Breast epithelium (tissue), 4 donors: ENCODE data around the gene CRIM1. TPM values are rescaled to one million over a fixed set of nuclear protein-coding genes. Genes with fewer than 3 reads are reported as not detected.

Source experiments
- DNase-seq, 2 donors: peaks; one replicate each; pipeline ENCODE4 v3.0.0-alpha.2; 2019; ENCODE audit warnings: low spot score in 2 of 2
- H3K27ac ChIP-seq, 2 donors: fragments of 200-600 bp; sonication (generic) in 1 of 2; one replicate each; pipeline ENCODE4 v1.5.1; 2016 to 2019; ENCODE audit warnings: mild to moderate bottlenecking in 1 of 2
- H3K27me3 ChIP-seq, 2 donors: fragments of 200-600 bp; sonication (generic) in 1 of 2; one replicate each; pipeline versions ENCODE4 v1.5.1 to v1.6.0; 2017 to 2019; ENCODE audit warnings: control low read depth in 1 of 2, mild to moderate bottlenecking in 1 of 2
- H3K36me3 ChIP-seq: fragments of 200-600 bp; one replicate; pipeline ENCODE4 v1.5.1; 2019
- H3K4me1 ChIP-seq, 2 donors: fragments of 200-600 bp; sonication (generic); one replicate each; pipeline ENCODE4 v1.5.1; 2016 to 2019; ENCODE audit warnings: control low read depth in 1 of 2
- H3K4me3 ChIP-seq, 3 donors: fragments of 200-600 bp; sonication (generic); 1 replicate in 2 of 3; 2 replicates in 1 of 3; pipeline ENCODE4 v1.5.1; 2016 to 2019; ENCODE audit warnings: mild to moderate bottlenecking in 3 of 3, moderate library complexity in 2 of 3
- H3K9me3 ChIP-seq, 2 donors: fragments of 200-600 bp; sonication (generic) in 1 of 2; one replicate each; pipeline ENCODE4 v1.5.1; 2016 to 2019; ENCODE audit warnings: control low read depth in 1 of 2
- CTCF ChIP-seq, 3 donors: fragments of 450-650 bp; IDR thresholded peaks; one replicate each; pipeline ENCODE4 v1.5.1; 2016 to 2017; ENCODE audit warnings: antibody characterized with exemption in 3 of 3, mild to moderate bottlenecking in 3 of 3, moderate library complexity in 3 of 3
- POLR2A ChIP-seq: fragments of 450-650 bp; IDR thresholded peaks from one replicate; pipeline ENCODE4 v1.6.1; 2016; ENCODE audit warnings: antibody characterized with exemption, mild to moderate bottlenecking, moderate library complexity
- POLR2AphosphoS5 ChIP-seq, 3 donors: sonication (generic); formaldehyde crosslinking; IDR thresholded peaks; one replicate each; pipeline ENCODE4 v1.6.1; 2017; ENCODE audit warnings: antibody characterized with exemption in 3 of 3
- intact Hi-C: fragments of 100-400 bp; cut with DNase I; formaldehyde crosslinking; loops from one replicate; pipeline ENCODE4 v1.15.1; 2023; ENCODE audit warnings: low total_unique reads
- total RNA-seq, 3 donors: library from RNA; depleted of rRNA; stranded (reverse); fragments of >200 nt; gene quantifications; one replicate each; pipeline ENCODE4 v1.1.0, GENCODE V29; 2016

CRIM1 gene
- total RNA-seq, 3 donors from 2014 or later, result 166 to 187 (median 178) TPM

GRCh38 chr2:36326286-36326685 is 29.3 kb upstream of the CRIM1 start:
- DNase-seq, result no peak
- Histone ChIP-seq H3K4me3 (no peak overlapping the region), H3K27me3 (no peaks in the 10 kb centered on the region), H3K4me1 (no peaks in the 10 kb centered on the region), H3K27ac (no peak overlapping the region), H3K36me3 (no peaks in the 10 kb centered on the region), H3K9me3 (no peaks in the 10 kb centered on the region)
- TF ChIP-seq POLR2A (no peak), CTCF (IDR thresholded peaks at IDR 0.05) (no peak), POLR2AphosphoS5 (IDR thresholded peaks at IDR 0.05) (no peak)
- intact Hi-C loops, result no loop called here

GRCh38 chr2:36329251-36329650 is 26.3 kb upstream of the CRIM1 start:
- Histone ChIP-seq H3K4me1 (no peaks in the 10 kb centered on the region), H3K27ac (peak overlapping the region in 1 of 2 donors; percentile 40), H3K4me3 (no peak overlapping the region), H3K9me3 (no peaks in the 10 kb centered on the region), H3K27me3 (no peaks in the 10 kb centered on the region), H3K36me3 (no peaks in the 10 kb centered on the region)
- intact Hi-C loops, result no loop called here
- DNase-seq, result no peak
- TF ChIP-seq CTCF (IDR thresholded peaks at IDR 0.05) (no peak), POLR2AphosphoS5 (IDR thresholded peaks at IDR 0.05) (no peak), POLR2A (no peak)

- Histone ChIP-seq H3K36me3 (no peaks in the 10 kb centered on the region), H3K9me3 (no peaks in the 10 kb centered on the region), H3K4me3 (no peak overlapping the region), H3K4me1 (no peaks in the 10 kb centered on the region), H3K27me3 (no peaks in the 10 kb centered on the region), H3K27ac (peak overlapping the region; percentile 40 to 63)
- DNase-seq, result no peak
- intact Hi-C loops, result no loop called here
- TF ChIP-seq POLR2AphosphoS5 (IDR thresholded peaks at IDR 0.05) (no peak), CTCF (IDR thresholded peaks at IDR 0.05) (no peak), POLR2A (no peak)
These were observed 25.7 kb upstream of the CRIM1 start for GRCh38 chr2:36329746-36330472.

- H3K27ac ChIP-seq, result peak overlapping the region in 1 of 2 donors; percentile 63
- intact Hi-C loops, result no loop called here
- no peaks in the 10 kb centered on the region for H3K27me3 ChIP-seq
- H3K36me3 ChIP-seq, result no peaks in the 10 kb centered on the region
- H3K4me1 ChIP-seq, result no peaks in the 10 kb centered on the region
- H3K9me3 ChIP-seq, result no peaks in the 10 kb centered on the region
- DNase-seq, result no peak
- no peak overlapping the region for H3K4me3 ChIP-seq
- no peak for TF ChIP-seq CTCF (IDR thresholded peaks at IDR 0.05)
- TF ChIP-seq POLR2A, result no peak
- TF ChIP-seq POLR2AphosphoS5 (IDR thresholded peaks at IDR 0.05), result no peak
These were observed 24.8 kb upstream of the CRIM1 start for GRCh38 chr2:36330473-36331395.
